SK-N-SH (cell line): ENCODE results near the gene CNDP2.

Experiments used
- EP300 ChIP-seq, 2 experiments: IDR thresholded peaks; 2 replicates each; pipeline versions ENCODE4 v1.4.0 to v1.6.1; 2012; ENCODE audit warnings: borderline replicate concordance in 1 of 2, low read depth in 1 of 2, low read length in 1 of 2
- EZH2phosphoT487 ChIP-seq: fragments of 200-600 bp; sonication (generic); IDR thresholded peaks from 2 replicates; pipeline ENCODE4 v1.6.1; 2017; ENCODE audit warnings: low read depth, mixed run types, mild to moderate bottlenecking, antibody characterized with exemption, moderate library complexity, borderline replicate concordance
- FOXJ3 ChIP-seq: sonication (generic); formaldehyde crosslinking; IDR thresholded peaks from 2 replicates; pipeline ENCODE4 v1.5.1; 2020; ENCODE audit warnings: mild to moderate bottlenecking, missing genetic modification reagents
- JUND ChIP-seq: IDR thresholded peaks from 2 replicates; pipeline ENCODE4 v1.4.0; 2012
- MAX ChIP-seq: IDR thresholded peaks from 2 replicates; pipeline ENCODE4 v1.4.0; 2012; ENCODE audit warnings: low read depth
- MEF2A ChIP-seq: IDR thresholded peaks from 2 replicates; pipeline ENCODE4 v1.4.0; 2012; ENCODE audit warnings: low read depth, borderline replicate concordance
- MXI1 ChIP-seq: IDR thresholded peaks from 2 replicates; pipeline ENCODE4 v1.6.1; 2012; ENCODE audit warnings: mild to moderate bottlenecking, low read depth, low read length, improper control_type of control experiment
- POLR2AphosphoS5 ChIP-seq: IDR thresholded peaks from 2 replicates; pipeline ENCODE4 v1.6.1; 2012; ENCODE audit warnings: low read depth, low read length
- TAF1 ChIP-seq: IDR thresholded peaks from 2 replicates; pipeline ENCODE4 v1.6.1; 2012; ENCODE audit warnings: low read depth, mild to moderate bottlenecking, low read length, moderate library complexity, borderline replicate concordance
- USF1 ChIP-seq: IDR thresholded peaks from 2 replicates; pipeline ENCODE4 v1.4.0; 2012; ENCODE audit warnings: low read depth, borderline replicate concordance
- TF ChIP-seq, protein P1 (sequence below): fragments of 200-600 bp; sonication (generic); IDR thresholded peaks from 2 replicates; pipeline ENCODE4 v1.6.1; 2017; ENCODE audit warnings: antibody characterized with exemption, mild to moderate bottlenecking, moderate library complexity
- TF ChIP-seq, protein P2 (sequence below): fragments of 150-350 bp; IDR thresholded peaks from 2 replicates; pipeline ENCODE4 v1.6.1; 2016; ENCODE audit warnings: mild to moderate bottlenecking, low read depth, low read length
- TF ChIP-seq, protein P3 (sequence below): fragments of 150-350 bp; IDR thresholded peaks from 2 replicates; pipeline ENCODE4 v1.6.1; 2017; ENCODE audit warnings: antibody characterized with exemption, low read length, low read depth, borderline replicate concordance
- TF ChIP-seq, protein P4 (sequence below): IDR thresholded peaks from 2 replicates; pipeline ENCODE4 v1.6.1; 2012; ENCODE audit warnings: mild to moderate bottlenecking, low read depth, low read length, moderate library complexity

GRCh38 chr18:74477771-74478170 is 18.4 kb upstream of the CNDP2 start:
- TF ChIP-seq, protein P1, sequence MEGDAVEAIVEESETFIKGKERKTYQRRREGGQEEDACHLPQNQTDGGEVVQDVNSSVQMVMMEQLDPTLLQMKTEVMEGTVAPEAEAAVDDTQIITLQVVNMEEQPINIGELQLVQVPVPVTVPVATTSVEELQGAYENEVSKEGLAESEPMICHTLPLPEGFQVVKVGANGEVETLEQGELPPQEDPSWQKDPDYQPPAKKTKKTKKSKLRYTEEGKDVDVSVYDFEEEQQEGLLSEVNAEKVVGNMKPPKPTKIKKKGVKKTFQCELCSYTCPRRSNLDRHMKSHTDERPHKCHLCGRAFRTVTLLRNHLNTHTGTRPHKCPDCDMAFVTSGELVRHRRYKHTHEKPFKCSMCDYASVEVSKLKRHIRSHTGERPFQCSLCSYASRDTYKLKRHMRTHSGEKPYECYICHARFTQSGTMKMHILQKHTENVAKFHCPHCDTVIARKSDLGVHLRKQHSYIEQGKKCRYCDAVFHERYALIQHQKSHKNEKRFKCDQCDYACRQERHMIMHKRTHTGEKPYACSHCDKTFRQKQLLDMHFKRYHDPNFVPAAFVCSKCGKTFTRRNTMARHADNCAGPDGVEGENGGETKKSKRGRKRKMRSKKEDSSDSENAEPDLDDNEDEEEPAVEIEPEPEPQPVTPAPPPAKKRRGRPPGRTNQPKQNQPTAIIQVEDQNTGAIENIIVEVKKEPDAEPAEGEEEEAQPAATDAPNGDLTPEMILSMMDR, result no peak
- TF ChIP-seq FOXJ3 (CRISPR knock-in tag) (no peak), EZH2phosphoT487 (no peak), POLR2AphosphoS5 (no peak), TAF1 (no peak), EP300 (IDR thresholded peaks at IDR 0.05; ENCODE audit: borderline replicate concordance in 1 of 2, low read depth in 1 of 2, low read length in 1 of 2) (no peak), MEF2A (no peak), USF1 (no peak), MXI1 (no peak), MAX (no peak), JUND (no peak)
- TF ChIP-seq, protein P2, sequence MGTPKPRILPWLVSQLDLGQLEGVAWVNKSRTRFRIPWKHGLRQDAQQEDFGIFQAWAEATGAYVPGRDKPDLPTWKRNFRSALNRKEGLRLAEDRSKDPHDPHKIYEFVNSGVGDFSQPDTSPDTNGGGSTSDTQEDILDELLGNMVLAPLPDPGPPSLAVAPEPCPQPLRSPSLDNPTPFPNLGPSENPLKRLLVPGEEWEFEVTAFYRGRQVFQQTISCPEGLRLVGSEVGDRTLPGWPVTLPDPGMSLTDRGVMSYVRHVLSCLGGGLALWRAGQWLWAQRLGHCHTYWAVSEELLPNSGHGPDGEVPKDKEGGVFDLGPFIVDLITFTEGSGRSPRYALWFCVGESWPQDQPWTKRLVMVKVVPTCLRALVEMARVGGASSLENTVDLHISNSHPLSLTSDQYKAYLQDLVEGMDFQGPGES, result no peak
- TF ChIP-seq, protein P3, sequence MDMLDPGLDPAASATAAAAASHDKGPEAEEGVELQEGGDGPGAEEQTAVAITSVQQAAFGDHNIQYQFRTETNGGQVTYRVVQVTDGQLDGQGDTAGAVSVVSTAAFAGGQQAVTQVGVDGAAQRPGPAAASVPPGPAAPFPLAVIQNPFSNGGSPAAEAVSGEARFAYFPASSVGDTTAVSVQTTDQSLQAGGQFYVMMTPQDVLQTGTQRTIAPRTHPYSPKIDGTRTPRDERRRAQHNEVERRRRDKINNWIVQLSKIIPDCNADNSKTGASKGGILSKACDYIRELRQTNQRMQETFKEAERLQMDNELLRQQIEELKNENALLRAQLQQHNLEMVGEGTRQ, result no peak
- TF ChIP-seq, protein P4, sequence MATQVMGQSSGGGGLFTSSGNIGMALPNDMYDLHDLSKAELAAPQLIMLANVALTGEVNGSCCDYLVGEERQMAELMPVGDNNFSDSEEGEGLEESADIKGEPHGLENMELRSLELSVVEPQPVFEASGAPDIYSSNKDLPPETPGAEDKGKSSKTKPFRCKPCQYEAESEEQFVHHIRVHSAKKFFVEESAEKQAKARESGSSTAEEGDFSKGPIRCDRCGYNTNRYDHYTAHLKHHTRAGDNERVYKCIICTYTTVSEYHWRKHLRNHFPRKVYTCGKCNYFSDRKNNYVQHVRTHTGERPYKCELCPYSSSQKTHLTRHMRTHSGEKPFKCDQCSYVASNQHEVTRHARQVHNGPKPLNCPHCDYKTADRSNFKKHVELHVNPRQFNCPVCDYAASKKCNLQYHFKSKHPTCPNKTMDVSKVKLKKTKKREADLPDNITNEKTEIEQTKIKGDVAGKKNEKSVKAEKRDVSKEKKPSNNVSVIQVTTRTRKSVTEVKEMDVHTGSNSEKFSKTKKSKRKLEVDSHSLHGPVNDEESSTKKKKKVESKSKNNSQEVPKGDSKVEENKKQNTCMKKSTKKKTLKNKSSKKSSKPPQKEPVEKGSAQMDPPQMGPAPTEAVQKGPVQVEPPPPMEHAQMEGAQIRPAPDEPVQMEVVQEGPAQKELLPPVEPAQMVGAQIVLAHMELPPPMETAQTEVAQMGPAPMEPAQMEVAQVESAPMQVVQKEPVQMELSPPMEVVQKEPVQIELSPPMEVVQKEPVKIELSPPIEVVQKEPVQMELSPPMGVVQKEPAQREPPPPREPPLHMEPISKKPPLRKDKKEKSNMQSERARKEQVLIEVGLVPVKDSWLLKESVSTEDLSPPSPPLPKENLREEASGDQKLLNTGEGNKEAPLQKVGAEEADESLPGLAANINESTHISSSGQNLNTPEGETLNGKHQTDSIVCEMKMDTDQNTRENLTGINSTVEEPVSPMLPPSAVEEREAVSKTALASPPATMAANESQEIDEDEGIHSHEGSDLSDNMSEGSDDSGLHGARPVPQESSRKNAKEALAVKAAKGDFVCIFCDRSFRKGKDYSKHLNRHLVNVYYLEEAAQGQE, result no peak
